H1 (cell line): ENCODE results near the gene ADAMTS15. TPM values are rescaled to one million over a fixed set of nuclear protein-coding genes. Genes with fewer than 3 reads are reported as not detected.

Experiments
- CTCF ChIA-PET: fragments of 300-600 bp; sonication (Branson Sonifier 250); formaldehyde crosslinking; loops from one replicate; lab custom pipeline; 2021; ENCODE audit not compliant: partially characterized antibody; lab: Charles Lee
- POLR2A ChIA-PET: fragments of 300-600 bp; sonication (Branson Sonifier 250); formaldehyde crosslinking; loops from one replicate; lab custom pipeline; 2021; ENCODE audit warnings: inconsistent platforms; ENCODE audit not compliant: partially characterized antibody; lab: Charles Lee
- DNase-seq, 2 experiments: peaks; one replicate each; pipeline versions ENCODE4 v3.0.0 to v3.0.0-alpha.2; 2010 to 2022; ENCODE audit warnings: low spot score in 2 of 2, low read depth in 1 of 2, mixed read lengths in 1 of 2
- FAIRE-seq: peaks from 2 replicates; lab custom pipeline; 2011; peaks lifted over from hg19 to GRCh38; lab: Jason Lieb, UNC
- H2AFZ ChIP-seq: 2 replicates; pipeline ENCODE4 v1.8.1; 2012; ENCODE audit warnings: low read length, inconsistent platforms
- H2AK5ac ChIP-seq: 2 replicates; pipeline ENCODE4 v1.6.1; 2013; ENCODE audit warnings: low read depth, low read length
- H2BK120ac ChIP-seq: replicated peaks from 2 replicates; pipeline ENCODE3; 2013; ENCODE audit warnings: low read depth, low read length, inconsistent platforms
- H2BK12ac ChIP-seq: 2 replicates; pipeline ENCODE4 v1.6.1; 2013; ENCODE audit warnings: low read depth, low read length
- H2BK15ac ChIP-seq: 2 replicates; pipeline ENCODE4 v1.6.1; 2013; ENCODE audit warnings: low read length
- H2BK20ac ChIP-seq: 2 replicates; pipeline ENCODE4 v1.6.1; 2013; ENCODE audit warnings: low read length
- H2BK5ac ChIP-seq: 2 replicates; pipeline ENCODE4 v1.6.1; 2013; ENCODE audit warnings: low read depth, low read length
- H3K14ac ChIP-seq: 2 replicates; pipeline ENCODE4 v1.6.1; 2013; ENCODE audit warnings: inconsistent platforms; ENCODE audit not compliant: insufficient read length
- H3K18ac ChIP-seq: 2 replicates; pipeline ENCODE4 v1.6.1; 2013; ENCODE audit warnings: low read length; ENCODE audit errors: extremely low read depth
- H3K23ac ChIP-seq: 2 replicates; pipeline ENCODE4 v1.6.1; 2013; ENCODE audit warnings: inconsistent platforms; ENCODE audit not compliant: insufficient read length
- H3K23me2 ChIP-seq: 2 replicates; pipeline ENCODE4 v1.6.1; 2013; ENCODE audit warnings: low read depth, low read length
- H3K27ac ChIP-seq: 2 replicates; pipeline ENCODE4 v1.6.1; 2011; ENCODE audit warnings: low read depth, low read length, inconsistent platforms
- H3K27me3 ChIP-seq, 4 experiments: replicated peaks in 1 of 4; 1 replicate in 1 of 4; 2 replicates in 3 of 4; pipeline versions ENCODE4 v1.6.1 to v1.8.1; 2011 to 2013; ENCODE audit warnings: low read length in 3 of 4, mild to moderate bottlenecking in 3 of 4, inconsistent platforms in 2 of 4, mixed read lengths in 2 of 4, moderate library complexity in 1 of 4; ENCODE audit not compliant: control insufficient read depth in 3 of 4, insufficient read depth in 3 of 4; ENCODE audit errors: extremely low read depth in 1 of 4
- H3K36me3 ChIP-seq, 4 experiments: 2 replicates each; pipeline versions ENCODE4 v1.6.1 to v1.8.1; 2011 to 2013; ENCODE audit warnings: mild to moderate bottlenecking in 4 of 4, low read length in 3 of 4, moderate library complexity in 2 of 4, control low read depth in 1 of 4, inconsistent platforms in 1 of 4; ENCODE audit not compliant: insufficient read depth in 4 of 4, control insufficient read depth in 2 of 4
- H3K4ac ChIP-seq: replicated peaks from 2 replicates; pipeline ENCODE3; 2013; ENCODE audit warnings: low read length, low read depth, mixed read lengths, inconsistent platforms; ENCODE audit not compliant: insufficient read length
- H3K4me1 ChIP-seq, 4 experiments: replicated peaks in 1 of 4; 1 replicate in 1 of 4; 2 replicates in 3 of 4; pipeline versions ENCODE4 v1.6.1 to v1.8.1; 2011 to 2013; ENCODE audit warnings: low read length in 3 of 4, inconsistent platforms in 2 of 4, mixed read lengths in 1 of 4; ENCODE audit not compliant: insufficient read depth in 4 of 4, control insufficient read depth in 3 of 4
- H3K4me2 ChIP-seq, 2 experiments: 2 replicates each; pipeline versions ENCODE4 v1.6.1 to v1.8.1; 2011 to 2013; ENCODE audit warnings: low read depth in 2 of 2, low read length in 2 of 2, control low read depth in 1 of 2, inconsistent platforms in 1 of 2, mild to moderate bottlenecking in 1 of 2; ENCODE audit not compliant: insufficient read depth in 1 of 2
- H3K4me3 ChIP-seq, 4 experiments: fragments of 200-600, 300-600 bp in 1 of 4; sonication (generic), shearing (Covaris generic), sonication (Bioruptor Twin) in 1 of 4; 2 replicates each; pipeline versions ENCODE4 v1.5.1 to v1.8.1; 2011 to 2016; ENCODE audit warnings: low read length in 4 of 4, low read depth in 3 of 4, control low read depth in 2 of 4, inconsistent platforms in 2 of 4, mild to moderate bottlenecking in 2 of 4, mixed read lengths in 1 of 4, moderate library complexity in 1 of 4; ENCODE audit not compliant: insufficient read depth in 2 of 4; ENCODE audit errors: extremely low read depth in 1 of 4
- H3K56ac ChIP-seq: replicated peaks from 2 replicates; pipeline ENCODE3; 2013; ENCODE audit warnings: low read depth, mild to moderate bottlenecking, mixed read lengths, low read length, inconsistent platforms; ENCODE audit not compliant: insufficient read length
- H3K79me1 ChIP-seq: 2 replicates; pipeline ENCODE4 v1.6.1; 2013; ENCODE audit warnings: low read depth, low read length, control low read depth
- H3K79me2 ChIP-seq, 2 experiments: 2 replicates each; pipeline versions ENCODE4 v1.6.1 to v1.8.1; 2012 to 2013; ENCODE audit warnings: low read length in 2 of 2, mild to moderate bottlenecking in 2 of 2, inconsistent platforms in 1 of 2; ENCODE audit not compliant: insufficient read depth in 2 of 2, control insufficient read depth in 1 of 2
- H3K9ac ChIP-seq, 4 experiments: replicated peaks in 1 of 4; 1 replicate in 1 of 4; 2 replicates in 3 of 4; pipeline versions ENCODE4 v1.6.1 to v1.8.1; 2011 to 2013; ENCODE audit warnings: low read depth in 3 of 4, low read length in 3 of 4, control low read depth in 2 of 4, mild to moderate bottlenecking in 2 of 4, moderate library complexity in 2 of 4, inconsistent platforms in 1 of 4; ENCODE audit errors: extremely low read depth in 1 of 4
- H3K9me3 ChIP-seq, 2 experiments: 2 replicates each; pipeline versions ENCODE4 v1.6.1 to v1.8.1; 2012 to 2013; ENCODE audit warnings: mild to moderate bottlenecking in 2 of 2, moderate library complexity in 2 of 2, control low read depth in 1 of 2, inconsistent platforms in 1 of 2, low read depth in 1 of 2, low read length in 1 of 2, mixed read lengths in 1 of 2; ENCODE audit not compliant: insufficient read depth in 2 of 2
- H4K20me1 ChIP-seq, 2 experiments: replicated peaks in 1 of 2; 2 replicates each; pipeline versions ENCODE3 to v1.8.1; 2011 to 2013; ENCODE audit warnings: inconsistent platforms in 2 of 2, low read length in 2 of 2, mild to moderate bottlenecking in 1 of 2; ENCODE audit not compliant: insufficient read depth in 2 of 2, control insufficient read depth in 1 of 2
- H4K5ac ChIP-seq: 2 replicates; pipeline ENCODE4 v1.6.1; 2013; ENCODE audit warnings: low read length, low read depth, mixed read lengths, inconsistent platforms; ENCODE audit not compliant: insufficient read length
- H4K8ac ChIP-seq: 2 replicates; pipeline ENCODE4 v1.8.0; 2013; ENCODE audit warnings: mild to moderate bottlenecking, moderate library complexity, low read length, inconsistent platforms; ENCODE audit not compliant: insufficient read depth; ENCODE audit errors: extremely low read depth
- H4K91ac ChIP-seq: replicated peaks from 2 replicates; pipeline ENCODE3; 2013; ENCODE audit warnings: low read length, mixed read lengths, inconsistent platforms; ENCODE audit not compliant: insufficient read length
- WGBS, 2 experiments: shearing (Covaris generic) in 1 of 2; methylation state at CpG; one replicate each; pipeline versions ENCODE4 v1.1.6 to v1.1.7; 2013 to 2015; ENCODE audit warnings: low lambda C conversion rate in 2 of 2, mixed read lengths in 2 of 2, inconsistent platforms in 1 of 2, low coverage in 1 of 2, missing lambda C conversion rate in 1 of 2; ENCODE audit not compliant: insufficient replicate concordance in 2 of 2, insufficient coverage in 1 of 2, insufficient read length in 1 of 2; ENCODE audit errors: extremely low coverage in 1 of 2, missing lambda C conversion rate in 1 of 2; 5-methylcytosine and 5-hydroxymethylcytosine counted together
- polyA plus RNA-seq, 7 experiments: library from polyadenylated mRNA; depleted of rRNA in 3 of 7; stranded (reverse) in 5 of 7; unstranded in 2 of 7; fragments of >200 nt in 5 of 7; fragments of 200-250 nt in 2 of 7; gene quantifications; 1 replicate in 5 of 7; 2 replicates in 1 of 7; 4 replicates in 1 of 7; pipeline versions ENCODE4 v1.2.1 to v1.2.3, GENCODE V29; 2011 to 2013; ENCODE audit warnings: missing spikeins in 2 of 7, mixed read lengths in 2 of 7
- total RNA-seq: library from RNA; stranded (reverse); fragmentation: NEBNext Ultra II Directional; extraction: Animal tissue kit (Norgen Biotek cat#: 25700); gene quantifications from 2 replicates; pipeline ENCODE4 v1.2.1, GENCODE V29; 2021

The ADAMTS15 gene
- total and polyA plus RNA-seq, 2 of the 8 experiments (the other 6 are each of a cell fraction or from before 2014, with no cell fraction given): 1.7 to 4.7 TPM

DNA sequence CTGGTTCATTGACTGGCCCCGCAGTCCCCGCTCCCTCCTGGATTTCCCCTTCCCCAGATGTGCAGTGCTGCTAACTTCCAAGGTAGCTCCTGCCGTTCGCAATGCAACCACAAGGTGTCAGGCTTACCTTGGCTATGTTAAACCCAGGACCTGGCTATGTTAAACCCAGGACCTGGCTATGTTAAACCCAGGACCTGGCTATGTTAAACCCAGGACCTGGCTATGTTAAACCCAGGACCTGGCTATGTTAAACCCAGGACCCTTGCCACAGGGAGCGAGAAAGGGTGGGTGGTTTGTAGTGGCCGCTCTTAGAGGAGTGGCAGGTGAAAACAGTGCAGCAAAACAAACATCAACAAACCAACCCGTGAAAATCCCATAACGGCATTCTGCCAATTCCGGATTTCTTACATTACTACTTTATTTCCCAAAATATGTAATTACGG lies 17.1 kb upstream of the ADAMTS15 start:
- Histone ChIP-seq H3K18ac (no peak overlapping the region), H3K27ac (no peak overlapping the region), H3K36me3 (no peaks in the 10 kb centered on the region), H2BK12ac (no peak overlapping the region), H4K20me1 (no peaks in the 10 kb centered on the region), H2BK120ac (no peak overlapping the region), H4K8ac (no peak overlapping the region), H3K23me2 (peaks cover 12% of the 10 kb centered on the region), H2BK15ac (no peak overlapping the region), H3K9me3 (no peaks in the 10 kb centered on the region), H3K27me3 (peaks cover 2 to 36% (median 35%) of the 10 kb centered on the region in 4 experiments), H3K4me2 (no peak overlapping the region), H2AFZ (no peak overlapping the region), H3K79me1 (no peaks in the 10 kb centered on the region), H3K4me1 (peaks cover 0 to 13% (median 9%) of the 10 kb centered on the region in 4 experiments; a peak in 6 of 7 replicates), H2AK5ac (no peak overlapping the region), H3K4me3 (no peak overlapping the region), H3K56ac (no peak overlapping the region), H3K9ac (no peak overlapping the region), H3K14ac (no peak overlapping the region), H3K4ac (no peak overlapping the region), H3K23ac (no peak overlapping the region), H3K79me2 (no peaks in the 10 kb centered on the region), H4K5ac (no peak overlapping the region), H2BK5ac (no peak overlapping the region), H2BK20ac (no peak overlapping the region), H4K91ac (no peak overlapping the region)
- ChIA-PET CTCF (interaction anchor here (0.8 to 21.7 kb wide), 42 partner anchors 10 to 486 kb away, joined by 3 to 521 read pairs (median 4); partner anchors contain the start of gene ADAMTS15), POLR2A (interaction anchor here (0.9 to 1.5 kb wide), 3 partner anchors 219 to 436 kb away, joined by 3 to 5 read pairs (median 5); no protein-coding TSS in a partner anchor)
- 31% methylated on average over 10 of the region's 10 CpGs; no CpG with 5 or more reads in 1 of the 2 experiments for WGBS, 2 experiments
- DNase-seq (peak; percentile 77 to 95), FAIRE-seq (peak; percentile 71)
